ENCODE results near the gene ZNF628.
"Not testable (repeated sequence)": the region's sequence is repeated elsewhere in the genome, so short reads cannot be mapped to it uniquely, and the experiment has no call there.

The ZNF628 gene

GRCh38 chr19:55486043-55486970 is 9.9 kb downstream of the ZNF628 start:
- no peak for DNase-seq

GRCh38 chr19:55486971-55487923 is 10.8 kb downstream of the ZNF628 start:
- no peak for DNase-seq

DNA sequence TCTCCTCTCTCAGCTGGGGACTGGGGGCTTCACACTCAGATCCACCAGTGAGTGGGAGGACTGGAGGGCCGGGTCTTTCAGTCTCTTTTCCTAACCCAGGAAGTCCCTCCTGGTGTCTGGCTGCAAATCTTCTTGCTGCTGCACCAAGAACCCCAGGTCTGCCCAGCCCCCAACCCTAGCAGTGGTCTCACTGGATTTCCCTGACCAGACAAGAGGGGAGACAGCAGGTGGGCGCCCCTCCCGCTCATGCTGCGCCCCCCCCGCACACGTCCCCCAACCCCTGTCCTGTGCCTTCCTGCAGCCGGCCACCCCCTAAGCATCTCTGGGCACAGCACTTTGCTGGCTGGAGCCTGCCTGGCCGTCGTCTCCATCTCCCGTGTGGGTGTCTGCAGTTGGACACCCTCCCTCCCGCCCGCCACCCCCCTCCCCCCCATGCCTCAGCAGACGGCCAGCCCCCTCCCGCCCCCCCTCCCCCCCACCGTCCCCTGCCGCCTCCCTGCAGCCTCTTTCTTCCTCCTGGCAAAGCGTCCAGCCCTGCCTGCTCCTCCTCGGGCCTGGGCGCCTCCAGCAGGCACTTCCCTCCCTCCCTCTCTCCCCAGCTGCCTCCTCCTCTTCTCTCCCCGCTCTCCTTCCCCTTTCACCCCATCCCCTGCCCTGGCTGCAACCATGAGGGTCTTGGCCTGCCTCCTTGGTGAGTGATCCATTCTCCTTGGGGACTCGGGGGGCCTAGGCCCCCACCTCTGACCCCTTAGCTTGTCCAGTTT is 11.7 kb downstream of the ZNF628 start, which contains the start of gene SSC5D:
Gene SSC5D (plus strand): TSS at position 513 of the 764 bp plus-strand sequence. CDS start 154 bp downstream, at position 667.
- no peak for DNase-seq

GRCh38 chr19:55488986-55489710 is 12.7 kb downstream of the ZNF628 start:
- DNase-seq = no peak

DNA sequence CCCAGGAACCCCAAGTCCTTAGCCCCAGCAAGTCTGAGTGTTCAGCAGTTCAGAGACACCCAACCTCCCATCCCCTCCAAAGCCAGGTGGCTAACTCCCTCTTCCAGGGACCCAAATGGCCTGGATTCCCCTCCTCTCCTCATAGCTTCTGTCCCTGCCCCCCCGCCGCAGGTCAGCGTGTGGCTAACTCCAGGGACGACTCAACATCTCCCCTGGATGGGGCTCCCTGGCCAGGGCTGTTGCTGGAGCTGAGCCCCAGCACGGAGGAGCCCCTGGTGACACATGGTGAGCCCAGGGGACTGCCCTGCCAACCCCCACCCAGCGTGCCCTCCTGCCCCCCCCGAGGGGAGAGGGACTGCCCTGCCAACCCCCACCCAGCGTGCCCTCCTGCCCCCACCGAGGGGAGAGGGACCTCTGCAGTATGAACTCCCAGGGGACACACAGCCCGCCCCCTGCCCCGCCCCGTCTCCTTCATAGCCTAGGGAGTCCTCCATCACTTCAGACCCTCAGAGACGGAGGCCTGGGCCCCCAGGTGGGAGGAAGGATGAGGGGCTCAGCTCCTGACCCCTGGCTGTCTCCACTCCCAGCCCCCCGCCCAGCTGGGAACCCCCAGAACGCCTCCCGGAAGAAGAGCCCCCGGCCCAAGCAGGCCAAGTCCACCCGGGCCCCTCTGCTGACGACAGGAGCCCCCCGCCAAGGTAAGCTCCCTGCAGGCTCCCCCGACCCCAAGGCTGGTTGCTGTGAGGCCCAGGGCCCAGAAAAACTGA is 13.5 kb downstream of the ZNF628 start:
- DNase-seq = no peak

DNA sequence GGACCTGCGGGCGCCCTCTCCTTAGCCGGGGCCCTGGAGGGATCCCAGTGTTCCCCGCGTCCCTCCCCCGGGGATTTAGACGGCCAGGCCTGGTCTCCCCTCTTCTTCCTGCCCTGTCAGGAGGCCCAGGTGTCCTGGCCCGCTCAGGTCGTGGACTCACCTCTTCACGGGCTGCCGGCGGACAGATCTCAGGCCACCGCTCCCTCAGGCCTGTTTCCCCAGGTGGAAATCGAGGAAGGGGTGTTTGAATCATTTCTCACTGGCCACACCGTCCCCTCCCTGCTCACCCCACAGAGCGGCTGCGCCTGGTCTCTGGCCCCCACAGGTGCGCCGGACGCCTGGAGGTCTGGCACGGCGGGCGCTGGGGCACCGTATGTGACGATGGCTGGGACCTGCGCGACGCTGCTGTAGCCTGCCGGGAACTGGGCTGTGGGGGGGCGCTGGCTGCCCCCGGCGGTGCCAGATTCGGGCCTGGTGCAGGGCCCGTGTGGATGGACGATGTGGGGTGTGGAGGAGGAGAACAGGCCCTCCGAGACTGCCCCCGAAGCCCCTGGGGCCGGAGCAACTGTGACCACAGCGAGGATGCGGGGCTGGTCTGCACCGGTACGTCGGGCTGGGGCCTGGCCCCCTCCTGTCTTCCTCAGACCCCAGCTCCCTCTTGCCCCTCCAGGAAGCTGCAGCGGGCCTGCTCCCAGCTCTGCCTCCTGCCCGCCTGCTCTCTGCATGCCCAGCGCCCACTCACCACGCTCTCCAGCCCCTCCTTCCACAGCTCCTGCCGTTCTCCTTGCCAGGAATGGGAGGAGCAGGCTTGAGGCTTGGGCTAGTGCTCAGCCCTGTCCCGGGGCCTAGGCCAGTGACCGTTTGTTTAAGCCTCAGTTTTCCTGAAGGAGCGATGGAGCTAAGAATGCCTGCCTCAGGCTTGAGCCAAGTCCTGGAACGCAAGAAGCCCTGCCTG is 14.3 kb downstream of the ZNF628 start:
- no peak for DNase-seq

DNA sequence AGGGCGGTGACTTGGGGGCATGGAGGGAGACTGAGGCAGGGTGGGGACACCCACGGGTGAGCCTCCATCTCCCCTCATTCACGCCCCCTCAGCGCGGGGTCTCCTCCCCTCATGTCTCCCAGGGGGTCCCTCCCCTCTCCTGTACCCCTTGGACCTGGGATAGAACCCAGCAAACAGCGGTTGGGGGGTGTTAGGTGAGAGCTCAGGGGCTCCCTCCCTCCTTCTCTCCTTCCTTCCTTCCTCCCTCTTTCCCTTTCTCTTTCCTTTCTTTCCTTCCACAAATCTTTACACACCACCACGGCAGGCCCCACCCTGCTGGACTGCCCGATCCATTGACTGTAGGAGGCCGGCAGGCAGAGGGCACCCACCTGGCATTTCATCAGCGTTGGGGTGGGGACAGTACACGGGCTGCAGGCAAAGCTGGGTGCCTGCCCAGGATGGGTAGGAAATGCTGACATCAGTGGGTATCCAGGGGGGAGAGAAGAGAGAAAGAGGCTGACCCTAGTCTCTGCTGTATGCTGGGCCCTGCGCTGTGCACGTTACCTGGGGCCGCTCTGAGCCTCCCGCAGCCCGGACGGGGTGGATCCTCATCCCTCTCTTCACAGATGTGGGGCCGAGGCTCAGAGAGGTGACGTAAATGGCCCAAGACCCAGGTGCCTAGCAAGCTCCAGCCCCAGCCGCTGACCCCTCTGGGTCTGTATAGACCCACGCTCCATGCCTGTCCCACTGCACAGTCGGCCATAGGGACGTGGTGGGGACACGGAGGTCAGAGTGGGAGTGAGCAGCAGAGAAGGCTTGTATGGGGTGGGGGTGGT is 15.3 kb downstream of the ZNF628 start:
- DNase-seq = no peak

DNA sequence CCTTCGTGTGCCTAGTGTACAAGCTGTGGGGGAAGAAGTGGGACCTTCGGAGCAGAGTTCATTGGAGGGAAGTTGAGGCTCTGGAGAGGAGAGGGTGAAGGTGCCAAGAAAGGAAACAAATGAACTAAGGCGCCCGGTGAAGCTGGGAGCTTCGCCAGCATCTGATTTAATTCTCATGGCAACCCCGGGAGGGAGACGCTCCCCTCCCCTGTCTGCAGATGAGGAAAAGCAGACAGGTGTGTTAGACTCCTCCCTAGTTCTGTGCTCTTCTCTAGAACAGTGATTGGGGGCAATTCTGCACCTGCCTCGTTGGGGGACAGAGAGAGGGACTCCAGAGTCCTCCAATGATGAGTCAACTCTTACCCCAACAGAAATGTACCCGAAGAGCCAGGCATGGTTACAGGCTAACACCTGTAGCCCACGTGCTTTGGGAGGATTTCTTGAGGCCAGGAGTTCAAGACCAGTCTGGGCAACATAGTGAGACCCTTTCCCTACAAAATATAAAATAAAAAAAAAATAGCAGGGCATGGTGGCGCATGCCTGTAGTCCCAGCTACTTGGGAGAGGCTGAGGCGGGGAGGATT is 16.0 kb downstream of the ZNF628 start:
- peak; percentile 21 for DNase-seq

GRCh38 chr19:55493052-55493644 is 16.7 kb downstream of the ZNF628 start:
- no peak for DNase-seq

DNA sequence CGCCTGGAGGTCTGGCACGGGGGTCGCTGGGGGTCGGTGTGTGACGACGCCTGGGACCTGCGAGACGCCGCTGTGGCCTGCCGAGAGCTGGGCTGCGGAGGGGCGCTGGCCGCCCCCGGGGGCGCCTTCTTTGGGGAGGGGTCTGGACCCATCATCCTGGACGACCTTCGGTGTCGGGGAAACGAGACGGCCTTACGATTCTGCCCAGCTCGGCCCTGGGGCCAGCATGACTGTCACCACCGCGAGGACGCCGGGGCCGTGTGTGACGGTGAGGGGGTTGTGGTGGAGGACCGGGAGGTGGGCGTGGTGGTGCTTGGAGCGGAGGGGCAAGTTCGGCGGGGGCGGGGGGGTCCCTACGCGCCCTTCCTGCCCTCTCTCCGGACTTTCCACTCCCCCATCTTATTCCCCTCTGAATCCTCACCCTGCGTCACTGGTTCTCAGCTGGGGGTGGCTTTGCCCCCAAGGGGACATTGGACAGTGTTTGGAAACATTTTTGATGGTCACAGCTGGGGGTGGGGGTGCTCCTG is 17.3 kb downstream of the ZNF628 start:
- no peak for DNase-seq

DNA sequence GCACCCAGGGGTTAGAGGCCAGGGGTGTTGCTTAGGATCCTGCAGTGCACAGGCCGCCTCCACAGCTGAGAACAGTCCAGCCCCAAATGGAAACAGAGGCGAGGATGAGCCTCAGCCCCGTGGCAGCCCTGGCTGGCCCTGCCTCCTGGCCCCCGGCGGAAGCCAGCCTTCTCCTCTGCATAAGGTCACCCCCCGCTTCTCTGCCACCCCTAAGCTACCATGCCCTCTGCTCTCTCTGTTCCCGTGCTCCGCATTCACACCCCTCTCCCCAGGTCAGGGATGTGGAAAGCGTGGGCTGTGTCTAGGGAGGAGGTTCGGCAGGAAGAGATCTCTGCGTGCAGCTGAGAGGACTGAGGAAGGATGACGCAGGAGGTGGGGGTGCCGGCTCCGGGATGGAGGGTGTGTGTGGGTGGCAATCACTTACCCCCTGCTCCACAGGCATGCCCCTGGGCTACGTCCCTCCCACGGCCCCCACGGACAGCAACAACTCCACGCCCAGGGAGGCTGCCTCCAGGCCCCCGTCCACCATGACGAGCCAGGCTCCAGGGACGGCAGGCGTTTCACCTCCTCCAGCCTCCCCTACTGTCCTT is 17.9 kb downstream of the ZNF628 start:
- no peak for DNase-seq

DNA sequence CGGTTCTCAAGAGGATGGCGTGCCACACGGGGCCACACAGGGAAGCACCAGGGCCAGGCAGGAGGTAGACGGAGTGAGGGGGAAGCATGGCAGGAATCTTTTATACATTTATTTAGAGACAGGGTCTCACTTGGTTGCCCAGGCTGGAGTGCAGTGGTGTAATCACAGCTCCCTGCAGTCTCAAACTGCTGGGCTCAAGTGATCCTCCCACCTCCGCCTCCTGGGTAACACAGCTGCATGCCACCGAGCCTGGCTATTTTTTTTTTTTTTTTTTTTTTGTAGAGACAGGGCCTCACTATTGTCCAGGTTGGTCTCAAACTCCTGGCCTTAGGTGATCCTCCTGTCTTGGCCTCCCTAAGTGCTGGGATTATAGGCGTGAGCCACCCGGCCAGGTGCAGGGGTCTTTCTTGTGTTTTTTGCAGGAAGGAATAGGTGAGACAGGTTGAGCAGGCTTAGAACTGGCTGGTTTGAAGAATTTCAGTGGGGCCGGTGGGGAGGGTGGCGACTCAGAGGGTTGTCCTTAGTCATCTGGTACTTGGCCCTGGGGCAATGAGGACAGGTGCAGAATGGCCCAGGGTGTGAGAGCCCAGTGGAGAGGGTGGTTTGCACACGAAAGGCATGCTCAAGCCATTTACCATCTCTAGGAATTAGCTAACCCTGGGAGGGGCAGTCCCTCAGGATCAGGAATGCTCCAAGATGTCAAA is 19.4 kb downstream of the ZNF628 start:
- DNase-seq = no peak

- DNase-seq = not testable (repeated sequence)
These were observed 20.4 kb downstream of the ZNF628 start for GRCh38 chr19:55496820-55497219.

DNA sequence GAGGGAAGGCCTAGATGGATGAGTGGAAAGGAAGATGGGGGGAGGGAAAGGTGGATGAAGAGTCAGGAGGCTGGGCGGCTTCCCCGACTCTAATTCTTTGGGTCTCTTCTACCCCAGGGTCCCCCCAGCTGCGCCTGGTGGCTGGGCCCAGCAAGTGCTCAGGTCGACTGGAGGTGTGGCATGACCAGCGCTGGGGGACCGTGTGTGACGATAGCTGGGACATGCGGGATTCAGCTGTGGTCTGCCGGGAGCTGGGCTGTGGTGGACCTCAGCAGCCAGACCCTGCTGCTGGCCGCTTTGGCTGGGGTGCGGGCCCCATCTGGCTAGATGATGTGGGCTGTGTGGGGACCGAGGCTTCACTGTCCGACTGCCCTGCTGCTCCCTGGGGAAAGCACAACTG is 21.3 kb downstream of the ZNF628 start:
- DNase-seq = no peak

DNA sequence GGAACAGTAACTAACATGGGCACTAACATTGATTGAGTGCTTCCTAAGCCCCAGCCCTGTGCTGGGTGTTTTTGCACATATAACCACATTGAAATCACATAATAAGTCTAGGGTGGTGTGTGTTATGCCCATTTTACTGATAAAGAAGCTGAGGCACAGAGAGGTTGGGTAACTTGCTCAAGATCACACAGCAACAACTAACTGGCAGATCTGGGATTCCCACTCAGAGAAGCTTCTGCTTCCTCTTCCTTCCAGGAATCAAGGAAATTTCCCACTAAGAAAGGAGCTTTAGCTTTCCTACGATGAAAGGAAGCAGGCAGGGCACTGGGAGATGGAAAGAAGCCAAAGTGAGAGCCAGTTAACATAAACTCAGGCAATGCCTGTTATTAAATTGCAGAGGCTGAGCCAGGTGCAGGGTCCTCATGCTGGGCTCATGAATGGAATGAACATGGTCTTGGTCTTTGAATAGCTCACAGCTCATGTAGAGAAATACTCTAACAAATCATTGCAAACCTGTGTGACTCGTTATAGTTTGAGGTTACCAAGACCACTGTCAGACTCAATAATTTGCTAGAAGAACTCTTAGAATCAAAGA is 21.9 kb downstream of the ZNF628 start:
- peak; percentile 16 for DNase-seq

GRCh38 chr19:55500368-55500952 is 24.0 kb downstream of the ZNF628 start:
- no peak for DNase-seq

All from NCI-H1092 treated with DMSO at 0.1 percent for 48 hours (cell line).